ENCODE measurements around the gene AP3S2.

DNA sequence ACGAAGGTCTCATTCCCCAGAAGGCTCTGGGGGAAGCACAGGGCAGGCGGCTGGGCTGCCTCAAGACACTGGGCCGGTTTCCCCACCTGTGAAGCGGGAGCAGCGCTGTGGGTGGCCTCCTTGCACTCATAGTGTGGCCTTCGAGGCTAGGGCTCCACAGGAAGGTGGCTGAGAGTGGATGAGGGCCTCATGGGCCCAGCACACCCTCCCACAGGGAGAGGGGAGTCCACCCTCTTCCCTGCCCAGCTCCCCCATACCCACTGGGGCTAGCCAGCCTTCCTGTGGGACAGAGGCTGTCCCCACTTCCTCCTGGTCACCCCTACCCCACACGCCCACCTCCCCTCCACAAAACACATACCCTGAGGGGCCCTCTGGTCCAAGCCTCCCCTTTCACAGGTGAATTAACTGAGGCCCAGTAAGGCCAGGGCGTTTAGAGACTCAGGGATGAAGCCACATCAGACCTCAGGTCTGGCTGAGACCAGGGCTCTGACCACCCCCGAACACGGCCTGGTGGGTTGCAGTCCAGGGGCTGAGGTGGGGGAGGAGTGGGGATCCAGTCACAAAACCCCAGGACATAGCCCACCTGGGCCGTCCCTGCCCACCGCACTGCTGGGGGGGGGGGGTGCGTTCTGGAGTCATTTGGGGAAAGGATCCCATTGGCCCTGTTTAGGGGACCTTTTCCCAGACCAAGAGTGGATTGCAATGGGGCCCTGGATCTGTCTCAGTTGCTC lies 80.2 kb downstream of the AP3S2 start:
- TF ChIP-seq ZNF746 (CRISPR knock-in tag; IDR thresholded peaks at IDR 0.05) (no peak), TCF7L2 (IDR thresholded peaks at IDR 0.05; ENCODE audit: low read depth, low read length) (no peak), RAD21 (CRISPR knock-in tag; IDR thresholded peaks at IDR 0.05) (no peak), KDM1A (CRISPR knock-in tag; IDR thresholded peaks at IDR 0.05) (no peak), BRCA1 (CRISPR knock-in tag; IDR thresholded peaks at IDR 0.05) (no peak), GTF3A (CRISPR knock-in tag; conservative IDR thresholded peaks at IDR 0.05) (no peak), CHD4 (IDR thresholded peaks at IDR 0.05; ENCODE audit: borderline replicate concordance, low read length) (no peak), ATAD3A (CRISPR knock-in tag; IDR thresholded peaks at IDR 0.05) (no peak), JUND (CRISPR knock-in tag; IDR thresholded peaks at IDR 0.05) (no peak), CTCF (CRISPR knock-in tag; IDR thresholded peaks at IDR 0.05) (no peak), ZNF569 (CRISPR knock-in tag; IDR thresholded peaks at IDR 0.05; ENCODE audit: borderline replicate concordance) (no peak), SIN3A (IDR thresholded peaks at IDR 0.05; ENCODE audit: borderline replicate concordance, low read depth, low read length) (no peak), ZNF678 (CRISPR knock-in tag; IDR thresholded peaks at IDR 0.05) (no peak)
- TF ChIP-seq, protein P1, sequence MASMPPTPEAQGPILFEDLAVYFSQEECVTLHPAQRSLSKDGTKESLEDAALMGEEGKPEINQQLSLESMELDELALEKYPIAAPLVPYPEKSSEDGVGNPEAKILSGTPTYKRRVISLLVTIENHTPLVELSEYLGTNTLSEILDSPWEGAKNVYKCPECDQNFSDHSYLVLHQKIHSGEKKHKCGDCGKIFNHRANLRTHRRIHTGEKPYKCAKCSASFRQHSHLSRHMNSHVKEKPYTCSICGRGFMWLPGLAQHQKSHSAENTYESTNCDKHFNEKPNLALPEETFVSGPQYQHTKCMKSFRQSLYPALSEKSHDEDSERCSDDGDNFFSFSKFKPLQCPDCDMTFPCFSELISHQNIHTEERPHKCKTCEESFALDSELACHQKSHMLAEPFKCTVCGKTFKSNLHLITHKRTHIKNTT (CRISPR knock-in tag; IDR thresholded peaks at IDR 0.05) = no peak

Measured in HepG2 (cell line).